GM21526 (cell line): ENCODE data around the gene FRMD5.
A peak's percentile ranks its signal among the peaks of the same experiment; 100 is the strongest.

ENCODE experiments used
- ATAC-seq: cut with Tn5 transposase; IDR thresholded peaks from one replicate; pipeline ENCODE4 v1.9.1; 2021; ENCODE audit warnings: moderate library complexity; ENCODE audit not compliant: unreplicated experiment, low FRiP score

The FRMD5 gene

DNA sequence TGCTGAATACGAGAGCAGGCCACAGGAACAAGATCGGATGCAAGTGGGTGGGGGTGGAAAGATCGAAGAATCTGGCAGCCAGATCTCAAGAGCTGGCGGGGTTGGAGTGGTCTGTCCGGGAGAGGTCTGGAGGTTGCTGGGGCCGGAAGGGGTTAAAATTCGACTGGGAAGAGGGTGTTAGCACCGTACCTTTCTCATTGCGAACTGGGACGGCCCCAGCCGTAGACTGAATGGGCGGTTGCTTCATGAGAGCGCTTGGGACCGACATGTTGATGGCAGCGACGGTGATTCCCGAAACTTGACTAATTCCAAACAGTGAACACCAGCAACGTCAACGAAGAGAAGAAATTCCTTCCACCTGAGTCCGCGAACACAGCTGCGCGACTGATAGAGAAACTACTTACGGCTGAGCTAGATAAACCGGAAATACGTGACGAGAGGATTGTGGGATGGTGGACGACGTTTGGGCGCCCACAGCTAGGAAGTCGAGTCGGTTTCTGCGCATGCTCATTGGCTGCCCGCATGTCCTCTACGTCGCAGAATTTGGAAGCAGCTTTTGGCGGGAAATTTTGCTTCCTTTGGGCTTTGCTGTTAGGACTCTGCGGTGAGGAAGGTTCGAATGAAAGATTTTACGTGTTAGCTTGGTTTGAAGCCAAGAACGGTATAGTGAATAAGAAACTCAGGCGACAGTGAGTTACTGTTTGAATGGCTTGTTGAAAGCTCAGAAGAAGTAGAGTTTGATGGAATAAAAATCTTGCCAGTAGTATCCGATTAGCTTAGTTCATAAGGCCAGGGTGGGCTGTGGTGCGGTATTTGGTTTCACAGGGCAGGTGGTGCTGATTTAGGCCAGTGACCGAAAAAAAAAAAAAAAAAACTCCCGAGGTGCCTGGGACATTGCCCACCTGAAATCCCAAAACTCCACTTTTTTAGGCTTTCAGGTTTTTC is 370.5 kb downstream of the FRMD5 start, which contains the start of gene MFAP1:
TSS of gene MFAP1 (minus strand) at position 389 of the 945 bp plus-strand sequence. CDS start at position 268, 121 bp downstream.
- peak; percentile 61 for ATAC-seq

DNA sequence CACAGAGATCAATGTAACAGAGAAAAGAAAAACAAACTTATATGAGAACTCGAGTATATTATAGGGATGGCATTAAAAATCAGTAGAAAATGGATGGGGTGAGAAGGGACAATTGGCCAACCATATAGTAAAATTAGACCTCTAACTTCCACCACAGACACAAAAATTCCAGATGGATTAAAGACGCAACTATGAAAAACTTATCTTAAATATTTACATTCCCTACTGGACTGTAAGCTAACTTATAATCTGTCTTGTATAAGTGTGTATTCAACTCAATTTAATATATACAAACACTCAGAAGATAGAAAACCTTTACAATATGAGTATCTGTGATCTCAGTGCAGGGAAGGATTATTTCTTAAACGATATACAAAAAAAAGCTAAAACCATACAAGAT is 373.6 kb downstream of the FRMD5 start:
- ATAC-seq, result no peak
